ENCODE measurements around the gene SH3GL2.

SH3GL2 gene

GRCh38 chr9:17824191-17824590 lies 245.3 kb downstream of the SH3GL2 start:
- ATAC-seq: no peak

DNA sequence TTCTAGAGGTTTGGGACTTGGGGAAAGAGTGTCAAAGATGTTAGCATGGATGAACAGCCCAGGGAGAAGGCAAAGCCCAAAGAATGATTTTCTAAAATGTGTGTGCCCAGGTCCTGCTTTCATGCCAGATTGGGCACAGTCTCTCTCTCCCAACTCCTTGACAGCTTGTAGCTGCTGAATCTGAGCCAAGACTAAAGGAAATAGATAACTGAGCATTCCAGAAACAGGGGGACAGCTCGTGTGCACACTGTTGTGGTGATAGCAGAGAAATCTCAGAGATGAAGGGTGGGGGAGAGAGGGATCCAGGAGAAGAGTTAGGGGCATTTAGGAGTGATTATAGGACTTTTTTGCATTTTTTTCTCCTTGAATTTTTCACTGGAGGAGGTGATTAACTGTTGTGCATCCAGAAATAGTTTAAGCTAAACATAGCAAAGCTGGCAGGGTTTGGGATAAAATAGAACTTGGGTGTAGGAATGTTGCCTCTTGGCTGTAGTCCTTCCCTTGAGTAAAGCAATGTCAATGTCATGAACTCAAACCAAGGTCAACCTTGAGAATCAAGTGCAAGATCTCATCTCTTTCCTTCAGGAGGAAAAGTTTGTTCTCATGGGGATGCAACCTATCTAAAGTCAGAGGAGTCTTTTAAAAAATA lies 245.9 kb downstream of the SH3GL2 start:
- no peak for ATAC-seq

GRCh38 chr9:17825265-17825659 lies 246.4 kb downstream of the SH3GL2 start:
- no peak for ATAC-seq

DNA sequence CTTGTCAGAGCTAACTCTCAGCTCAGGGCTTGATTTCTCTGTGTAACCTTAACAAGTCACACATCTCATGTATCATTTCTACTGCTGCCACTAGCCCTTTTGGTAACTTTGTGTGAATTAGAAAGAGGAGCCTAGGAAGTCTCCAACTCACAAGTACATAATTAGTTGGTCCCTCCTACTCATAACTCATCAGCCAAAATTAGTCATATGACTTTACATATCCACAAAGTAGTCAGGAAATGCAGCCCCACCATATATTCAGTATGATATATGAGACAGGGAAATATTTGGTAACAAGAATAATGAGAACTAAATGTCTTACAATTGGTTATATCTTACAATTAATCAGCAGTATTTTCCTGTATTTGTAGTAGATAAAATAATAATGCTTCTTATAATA lies 250.2 kb downstream of the SH3GL2 start:
- no peak for ATAC-seq

DNA sequence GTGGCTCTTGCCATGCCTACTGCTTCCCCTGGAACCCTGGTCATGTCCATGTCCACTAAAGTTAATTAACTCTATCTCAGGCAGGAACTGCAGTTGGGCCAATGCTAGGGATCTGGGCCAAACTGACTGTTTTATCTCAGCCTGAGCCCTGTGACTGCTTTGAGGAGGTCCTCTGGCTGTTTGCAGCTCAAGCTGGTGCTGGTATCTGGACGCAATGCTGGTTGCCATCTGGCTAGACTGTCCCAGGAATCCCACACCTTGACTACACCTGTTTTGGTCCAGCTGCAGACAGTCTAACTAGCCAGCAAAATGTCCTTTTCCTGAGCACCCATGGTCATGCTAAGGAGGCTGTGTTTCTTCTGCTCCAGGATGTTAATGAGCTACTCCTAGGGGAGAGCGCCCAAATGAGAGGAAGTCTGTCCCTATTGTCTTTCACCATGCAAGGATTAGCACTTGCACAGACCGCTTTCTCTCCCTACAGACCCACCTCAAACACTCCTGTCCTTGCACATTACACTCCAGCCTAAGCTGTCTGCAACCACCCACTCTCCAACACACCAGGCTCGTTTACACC lies 251.0 kb downstream of the SH3GL2 start:
- no peak for ATAC-seq

GRCh38 chr9:17832812-17833211 lies 253.9 kb downstream of the SH3GL2 start:
- ATAC-seq: no peak

DNA sequence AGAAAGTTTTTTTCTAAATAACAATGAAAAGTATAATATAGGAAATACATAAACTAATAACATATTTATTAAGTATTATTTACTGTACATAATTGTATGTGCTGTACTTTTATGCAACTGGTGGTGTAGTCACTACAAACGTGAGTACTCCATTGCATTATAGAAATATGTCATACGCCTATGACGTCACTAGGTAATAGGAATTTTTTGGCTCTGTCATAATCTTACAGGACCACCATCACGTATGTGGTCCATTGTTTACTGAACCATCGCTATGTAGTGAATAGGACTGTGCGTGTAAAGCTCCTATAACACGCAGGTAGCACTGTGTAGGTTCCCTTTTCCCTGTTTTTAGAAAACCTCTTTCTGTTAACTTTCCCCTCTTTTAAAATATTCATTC lies 255.0 kb downstream of the SH3GL2 start:
- no peak for ATAC-seq

- no peak for ATAC-seq
Observed at GRCh38 chr9:17837965-17838364, 259.1 kb downstream of the SH3GL2 start.

DNA sequence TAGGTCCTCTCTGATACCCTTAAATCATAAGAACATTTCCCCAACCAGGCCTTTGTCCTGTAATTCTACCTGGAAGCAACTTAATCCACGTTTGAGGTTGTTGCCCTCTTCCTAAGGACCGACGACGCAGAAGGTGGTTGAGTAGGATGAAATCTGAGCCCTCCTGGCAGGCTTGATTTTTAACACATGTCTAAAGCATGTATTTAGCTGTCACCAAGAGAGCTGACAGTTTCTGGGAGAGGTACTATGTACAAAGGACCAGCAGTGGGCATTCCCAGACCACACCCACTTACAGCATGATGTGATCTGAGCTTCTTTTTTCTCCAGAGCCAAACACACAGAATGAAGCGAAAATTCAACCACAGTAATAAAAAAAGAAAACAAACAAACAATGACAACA lies 260.9 kb downstream of the SH3GL2 start:
- no peak for ATAC-seq

DNA sequence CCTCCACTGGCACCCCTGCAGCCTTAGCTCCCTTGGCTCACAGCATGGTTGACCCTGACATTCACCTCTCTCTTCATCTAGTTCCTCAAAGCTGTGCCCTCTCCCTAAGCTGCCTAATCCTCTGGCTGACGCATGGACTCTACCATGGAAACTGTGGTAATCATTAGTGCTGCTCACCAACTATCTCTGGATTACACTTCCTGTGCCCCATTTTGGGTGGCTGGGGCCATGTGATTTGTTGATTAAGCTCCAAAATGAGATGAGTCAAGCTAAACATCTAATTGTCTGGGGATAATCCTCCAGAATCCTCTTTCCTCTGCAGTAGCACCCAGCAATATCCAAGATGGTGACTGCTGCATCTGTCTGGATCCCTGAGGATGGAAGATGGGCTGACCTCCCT lies 264.4 kb downstream of the SH3GL2 start:
- ATAC-seq: no peak

Measured in activated CD4-positive, CD25-positive, alpha-beta regulatory T cell treated with anti-CD3 and anti-CD28 coated beads, Interleukin-2, amount 50 U/mL, for 24 hours (primary cell).